ENCODE results near the gene IYD. TPM values are rescaled to one million over a fixed set of nuclear protein-coding genes. Genes with fewer than 3 reads are reported as not detected.

The IYD gene
- total RNA-seq, 3 donors from 2014 or later: 0.29 to 0.33 TPM; not detected in 1

GRCh38 chr6:150412221-150412620, 43.4 kb downstream of the IYD start:
- TF ChIP-seq POLR2A (IDR thresholded peaks at IDR 0.05) (no peak), POLR2AphosphoS5 (IDR thresholded peaks at IDR 0.05) (no peak), CTCF (IDR thresholded peaks at IDR 0.05) (no peak)
- Histone ChIP-seq H3K36me3 (no peaks in the 10 kb centered on the region), H3K4me3 (no peak overlapping the region), H3K4me1 (peaks cover 5 to 10% of the 10 kb centered on the region in 2 donors), H3K27ac (no peak overlapping the region), H3K27me3 (no peaks in the 10 kb centered on the region), H3K9me3 (no peaks in the 10 kb centered on the region)
- DNase-seq (ENCODE audit: low spot score in 2 of 2): no peak
- intact Hi-C loops (cut with DNase I; ENCODE audit: low total_unique reads): no loop called here

- intact Hi-C loops (cut with DNase I; ENCODE audit: low total_unique reads): no loop called here
- no peak overlapping the region for H3K27ac ChIP-seq
Measured at GRCh38 chr6:150413198-150413597, 44.4 kb downstream of the IYD start.

GRCh38 chr6:150413781-150414281, 45.0 kb downstream of the IYD start:
- no peak for DNase-seq (ENCODE audit: low spot score in 2 of 2)
- no peaks in the 10 kb centered on the region for H3K36me3 ChIP-seq
- H3K9me3 ChIP-seq: no peaks in the 10 kb centered on the region
- no peak overlapping the region for H3K27ac ChIP-seq
- intact Hi-C loops (cut with DNase I; ENCODE audit: low total_unique reads): no loop called here
- TF ChIP-seq CTCF (IDR thresholded peaks at IDR 0.05) (no peak), POLR2A (IDR thresholded peaks at IDR 0.05) (no peak), POLR2AphosphoS5 (IDR thresholded peaks at IDR 0.05) (no peak)
- no peak overlapping the region for H3K4me3 ChIP-seq
- peaks cover 5 to 10% of the 10 kb centered on the region in 2 donors for H3K4me1 ChIP-seq
- no peaks in the 10 kb centered on the region for H3K27me3 ChIP-seq

More at GRCh38 chr6:150413198-150413597, 44.4 kb downstream of the IYD start:
- DNase-seq (ENCODE audit: low spot score in 2 of 2): no peak
- TF ChIP-seq CTCF (IDR thresholded peaks at IDR 0.05): no peak
- TF ChIP-seq POLR2AphosphoS5 (IDR thresholded peaks at IDR 0.05): no peak
- no peak for TF ChIP-seq POLR2A (IDR thresholded peaks at IDR 0.05)
- H3K27me3 ChIP-seq: no peaks in the 10 kb centered on the region
- no peak overlapping the region for H3K4me3 ChIP-seq
- H3K4me1 ChIP-seq: peaks cover 5 to 10% of the 10 kb centered on the region in 2 donors
- no peaks in the 10 kb centered on the region for H3K9me3 ChIP-seq
- no peaks in the 10 kb centered on the region for H3K36me3 ChIP-seq

- TF ChIP-seq POLR2AphosphoS5 (IDR thresholded peaks at IDR 0.05) (no peak), CTCF (IDR thresholded peaks at IDR 0.05) (no peak), POLR2A (IDR thresholded peaks at IDR 0.05) (no peak)
- no peak for DNase-seq (ENCODE audit: low spot score in 2 of 2)
- H3K27me3 ChIP-seq: no peaks in the 10 kb centered on the region
- no peaks in the 10 kb centered on the region for H3K9me3 ChIP-seq
- intact Hi-C loops (cut with DNase I; ENCODE audit: low total_unique reads): no loop called here
- no peaks in the 10 kb centered on the region for H3K4me1 ChIP-seq
- no peak overlapping the region for H3K27ac ChIP-seq
- H3K4me3 ChIP-seq: no peak overlapping the region
- H3K36me3 ChIP-seq: no peaks in the 10 kb centered on the region
Measured at GRCh38 chr6:150416128-150416527, 47.3 kb downstream of the IYD start.

- intact Hi-C loops (cut with DNase I; ENCODE audit: low total_unique reads): no loop called here
- Histone ChIP-seq H3K27me3 (no peaks in the 10 kb centered on the region), H3K27ac (no peak overlapping the region), H3K36me3 (no peaks in the 10 kb centered on the region), H3K9me3 (no peaks in the 10 kb centered on the region), H3K4me1 (no peaks in the 10 kb centered on the region), H3K4me3 (no peak overlapping the region)
- no peak for DNase-seq (ENCODE audit: low spot score in 2 of 2)
- TF ChIP-seq POLR2AphosphoS5 (IDR thresholded peaks at IDR 0.05) (no peak), POLR2A (IDR thresholded peaks at IDR 0.05) (no peak)
Measured at GRCh38 chr6:150417250-150417649, 48.4 kb downstream of the IYD start.

All from breast epithelium (tissue), 4 donors.